ENCODE data around the gene CACNA1B. TPM values are rescaled to one million over a fixed set of nuclear protein-coding genes. Genes with fewer than 3 reads are reported as not detected.
A peak's percentile ranks its signal among the peaks of the same experiment; 100 is the strongest.

The CACNA1B gene
- total RNA-seq, 4 donors from 2014 or later, result 0.08 TPM; not detected in 2

GRCh38 chr9:137974746-137975526 is 97.4 kb downstream of the CACNA1B start:
- Histone ChIP-seq H3K36me3 (no peaks in the 10 kb centered on the region), H3K9me3 (no peaks in the 10 kb centered on the region), H3K27me3 (peaks cover 5% of the 10 kb centered on the region), H3K4me1 (no peaks in the 10 kb centered on the region), H3K27ac (no peak overlapping the region), H3K4me3 (no peak overlapping the region)
- WGBS, result 84% methylated on average over 9 of the region's 15 CpGs
- DNase-seq (ENCODE audit: low spot score in 2 of 2), result no peak
- TF ChIP-seq POLR2A (IDR thresholded peaks at IDR 0.05), result no peak
- no peak for TF ChIP-seq CTCF (IDR thresholded peaks at IDR 0.05)
- TF ChIP-seq POLR2AphosphoS5 (IDR thresholded peaks at IDR 0.05), result no peak
- TF ChIP-seq EP300 (IDR thresholded peaks at IDR 0.05), result no peak

GRCh38 chr9:137975527-137975913 is 97.9 kb downstream of the CACNA1B start:
- Histone ChIP-seq H3K9me3 (no peaks in the 10 kb centered on the region), H3K27ac (no peak overlapping the region), H3K4me3 (no peak overlapping the region), H3K27me3 (peaks cover 4% of the 10 kb centered on the region), H3K36me3 (no peaks in the 10 kb centered on the region), H3K4me1 (no peaks in the 10 kb centered on the region)
- TF ChIP-seq EP300 (IDR thresholded peaks at IDR 0.05), result no peak
- no peak for TF ChIP-seq POLR2AphosphoS5 (IDR thresholded peaks at IDR 0.05)
- no peak for TF ChIP-seq CTCF (IDR thresholded peaks at IDR 0.05)
- no peak for TF ChIP-seq POLR2A (IDR thresholded peaks at IDR 0.05)
- DNase-seq (ENCODE audit: low spot score in 2 of 2), result no peak
- 87% methylated on average over 6 of the region's 6 CpGs for WGBS

DNA sequence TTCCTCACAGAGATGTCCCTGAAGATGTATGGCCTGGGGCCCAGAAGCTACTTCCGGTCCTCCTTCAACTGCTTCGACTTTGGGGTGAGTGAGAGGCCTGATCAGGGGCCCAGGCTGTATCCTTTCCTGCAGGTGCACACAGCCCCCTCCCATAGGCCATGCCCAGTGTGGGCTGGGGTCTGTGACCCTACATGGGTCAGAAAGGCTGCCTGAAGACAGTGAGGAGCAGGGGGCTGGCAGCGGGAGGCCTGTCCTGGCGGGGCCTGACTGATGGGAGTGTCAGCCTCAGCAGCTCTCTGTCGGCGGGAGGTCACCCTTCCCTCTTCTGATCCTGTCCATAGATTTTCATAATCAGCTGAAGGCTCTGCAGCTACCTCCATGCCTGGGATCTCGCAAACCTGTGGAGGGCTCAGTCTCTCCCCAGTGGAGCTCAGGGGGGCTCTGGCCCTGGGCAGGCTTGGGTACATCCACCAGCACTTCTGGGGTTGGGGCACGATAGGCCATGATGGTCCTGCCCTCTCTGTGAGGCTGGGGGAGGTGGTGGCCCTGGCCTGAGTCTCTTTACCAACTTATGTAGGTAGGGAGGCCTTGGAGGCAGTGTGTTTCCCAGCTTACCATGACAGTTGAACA is 98.5 kb downstream of the CACNA1B start:
- H3K27ac ChIP-seq, result no peak overlapping the region
- no peaks in the 10 kb centered on the region for H3K27me3 ChIP-seq
- WGBS, result 71% methylated on average over 2 of the region's 8 CpGs
- TF ChIP-seq POLR2AphosphoS5 (IDR thresholded peaks at IDR 0.05) (no peak), EP300 (IDR thresholded peaks at IDR 0.05) (no peak), POLR2A (IDR thresholded peaks at IDR 0.05) (no peak), CTCF (IDR thresholded peaks at IDR 0.05) (no peak)
- no peaks in the 10 kb centered on the region for H3K36me3 ChIP-seq
- no peaks in the 10 kb centered on the region for H3K9me3 ChIP-seq
- H3K4me3 ChIP-seq, result no peak overlapping the region
- no peaks in the 10 kb centered on the region for H3K4me1 ChIP-seq
- peak in 1 of 2 donors; percentile 76 for DNase-seq (ENCODE audit: low spot score in 2 of 2)

DNA sequence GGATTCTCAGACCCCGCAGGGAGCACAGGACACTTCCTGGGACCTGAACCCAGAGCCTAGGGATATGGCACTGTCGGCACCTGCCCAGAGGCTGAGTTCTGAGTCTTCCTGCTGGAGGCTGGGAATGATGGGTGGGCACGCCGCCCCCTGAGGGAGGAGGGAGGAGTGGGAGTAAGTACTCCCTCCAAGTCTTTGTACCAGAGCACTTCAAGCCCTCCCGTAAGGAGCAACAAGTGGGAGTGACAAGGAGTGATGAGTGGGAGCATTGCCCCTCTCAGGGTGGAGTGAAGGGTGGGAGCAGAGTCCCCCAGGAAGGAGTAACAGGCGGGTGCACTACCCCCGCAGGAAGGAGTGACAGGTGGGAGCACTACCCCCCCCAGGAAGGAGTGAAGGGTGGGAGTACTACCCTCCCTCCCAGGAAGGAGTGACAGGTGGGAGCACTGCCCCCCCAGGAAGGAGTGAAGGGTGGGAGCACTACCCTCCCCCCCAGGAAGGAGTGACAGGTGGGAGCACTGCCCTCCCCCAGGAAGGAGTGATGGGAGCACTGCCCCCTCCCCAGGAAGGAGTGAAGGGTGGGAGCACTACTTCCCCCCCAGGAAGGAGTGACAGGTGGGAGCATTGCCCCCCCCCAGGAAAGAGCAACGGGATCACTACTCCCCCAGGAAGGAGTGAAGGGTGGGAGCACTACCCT is 100.1 kb downstream of the CACNA1B start:
- no peak for DNase-seq (ENCODE audit: low spot score in 2 of 2)
- H3K27me3 ChIP-seq, result no peaks in the 10 kb centered on the region
- TF ChIP-seq CTCF (IDR thresholded peaks at IDR 0.05), result no peak
- no peak for TF ChIP-seq EP300 (IDR thresholded peaks at IDR 0.05)
- TF ChIP-seq POLR2A (IDR thresholded peaks at IDR 0.05), result no peak
- TF ChIP-seq POLR2AphosphoS5 (IDR thresholded peaks at IDR 0.05), result no peak
- H3K27ac ChIP-seq, result no peak overlapping the region
- H3K36me3 ChIP-seq, result no peaks in the 10 kb centered on the region
- no peaks in the 10 kb centered on the region for H3K9me3 ChIP-seq
- 79% methylated on average over 7 of the region's 8 CpGs for WGBS
- H3K4me3 ChIP-seq, result no peak overlapping the region
- H3K4me1 ChIP-seq, result no peaks in the 10 kb centered on the region

DNA sequence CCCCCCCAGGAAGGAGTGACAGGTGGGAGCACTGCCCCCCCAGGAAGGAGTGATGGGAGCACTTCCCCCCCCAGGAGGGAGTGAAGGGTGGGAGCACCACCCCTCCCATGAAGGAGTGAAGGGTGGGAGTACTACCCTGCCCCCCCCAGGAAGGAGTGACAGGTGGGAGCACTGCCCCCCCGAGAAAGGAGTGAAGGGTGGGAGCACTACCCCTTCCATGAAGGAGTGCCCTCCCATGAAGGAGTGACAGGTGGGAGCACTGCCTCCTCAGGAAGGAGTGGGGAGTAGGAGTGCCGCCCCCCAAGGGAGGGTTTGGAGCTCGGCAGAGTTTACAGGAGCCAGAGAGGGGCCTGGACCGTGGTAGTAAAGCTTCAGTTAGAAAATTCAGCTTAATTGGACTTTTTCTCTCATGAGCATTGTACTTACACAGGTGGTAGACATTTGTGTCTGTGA is 100.7 kb downstream of the CACNA1B start:
- DNase-seq (ENCODE audit: low spot score in 2 of 2), result no peak
- Histone ChIP-seq H3K4me1 (no peaks in the 10 kb centered on the region), H3K36me3 (no peaks in the 10 kb centered on the region), H3K9me3 (no peaks in the 10 kb centered on the region), H3K4me3 (no peak overlapping the region), H3K27ac (no peak overlapping the region), H3K27me3 (no peaks in the 10 kb centered on the region)
- TF ChIP-seq POLR2A (IDR thresholded peaks at IDR 0.05) (no peak), POLR2AphosphoS5 (IDR thresholded peaks at IDR 0.05) (no peak), CTCF (IDR thresholded peaks at IDR 0.05) (no peak), EP300 (IDR thresholded peaks at IDR 0.05) (no peak)
- WGBS, result 77% methylated on average over 4 of the region's 4 CpGs

Data from suprapubic skin (tissue), 4 donors.